ENCODE data around the gene KHDC4. TPM values are rescaled to one million over a fixed set of nuclear protein-coding genes. Genes with fewer than 3 reads are reported as not detected.

The KHDC4 gene
- polyA plus RNA-seq, 1 of the 3 experiments (the other 2 are of a cell fraction), result 43.1 TPM

- no peaks in the 10 kb centered on the region for H3K27me3 ChIP-seq (ENCODE audit: insufficient read depth)
- peak overlapping the region; percentile 98 for H3K9ac ChIP-seq
- peaks cover 22 to 25% of the 10 kb centered on the region in 2 experiments for H3K4me1 ChIP-seq (ENCODE audit: control insufficient read depth in 1 of 2, insufficient read depth in 2 of 2, low read depth in 1 of 2, low read length in 1 of 2)
- peak; percentile 20 for DNase-seq
- 78% methylated on average over 24 of the region's 24 CpGs for WGBS (ENCODE audit: low lambda C conversion rate)
- TF ChIP-seq CHD2 (IDR thresholded peaks at IDR 0.05; ENCODE audit: low read length, partially characterized antibody) (no peak), MEF2A (IDR thresholded peaks at IDR 0.05; ENCODE audit: borderline replicate concordance, low read depth) (no peak), TCF12 (IDR thresholded peaks at IDR 0.05) (no peak), POLR2AphosphoS5 (IDR thresholded peaks at IDR 0.05; ENCODE audit: low read depth, low read length) (no peak), YY1 (IDR thresholded peaks at IDR 0.05; ENCODE audit: low read depth) (no peak), USF1 (IDR thresholded peaks at IDR 0.05; ENCODE audit: borderline replicate concordance, low read depth) (no peak), SMC3 (IDR thresholded peaks at IDR 0.05; ENCODE audit: low read depth, low read length) (no peak), PBX3 (IDR thresholded peaks at IDR 0.05) (no peak), RCOR1 (IDR thresholded peaks at IDR 0.05; ENCODE audit: low read length) (no peak), MAX (IDR thresholded peaks at IDR 0.05; ENCODE audit: low read depth) (no peak), FOSL2 (IDR thresholded peaks at IDR 0.05; ENCODE audit: borderline replicate concordance, low read depth) (no peak)
- H4K20me1 ChIP-seq (ENCODE audit: insufficient read depth), result peaks cover 31% of the 10 kb centered on the region
- H3K4me2 ChIP-seq, result peak overlapping the region; percentile 97
- H3K9me2 ChIP-seq, result no peaks in the 10 kb centered on the region
- H3F3A ChIP-seq (replicated peaks; ENCODE audit: insufficient read depth), result peaks cover 27% of the 10 kb centered on the region
- H3K79me2 ChIP-seq (ENCODE audit: insufficient read depth), result peaks cover 47% of the 10 kb centered on the region
- CTCF ChIA-PET, result interaction anchor here (0.6 to 3.4 kb wide), 6 partner anchors 9 to 131 kb away, joined by 3 to 18 read pairs (median 6); partner anchors contain the start of genes ARHGEF2 and UBQLN4
- peak overlapping the region; percentile 95 for H2AFZ ChIP-seq (ENCODE audit: low read depth)
- no peaks in the 10 kb centered on the region for H3K9me3 ChIP-seq
- peaks cover 22 to 27% of the 10 kb centered on the region in 2 experiments for H3K36me3 ChIP-seq (replicated peaks in 1 of 2; ENCODE audit: control insufficient read depth in 1 of 2, insufficient read depth in 2 of 2, low read length in 1 of 2)
- peak overlapping the region; percentile 76 to 86 for H3K4me3 ChIP-seq (ENCODE audit: low read depth in 2 of 2, low read length in 1 of 2)
- POLR2A ChIA-PET, result interaction anchor here (1.1 to 2.2 kb wide), 11 partner anchors 14 to 91 kb away, joined by 3 to 14 read pairs (median 4); partner anchors contain the start of genes ARHGEF2 and SYT11
- peak overlapping the region; percentile 93 to 97 for H3K27ac ChIP-seq (ENCODE audit: low read depth in 2 of 2, low read length in 1 of 2)
These were observed 850 bp upstream of the KHDC4 start for GRCh38 chr1:155934936-155935590.

GRCh38 chr1:155933591-155934096 lies 569 bp downstream of the KHDC4 start:
- H3K4me1 ChIP-seq (ENCODE audit: control insufficient read depth in 1 of 2, insufficient read depth in 2 of 2, low read depth in 1 of 2, low read length in 1 of 2), result peaks cover 20 to 24% of the 10 kb centered on the region in 2 experiments
- H3K79me2 ChIP-seq (ENCODE audit: insufficient read depth), result peaks cover 61% of the 10 kb centered on the region
- ChIA-PET POLR2A (interaction anchor here (0.5 to 2.2 kb wide), 11 partner anchors 11 to 119 kb away, joined by 3 to 14 read pairs (median 4); partner anchors contain the start of genes ARHGEF2 and SYT11), CTCF (interaction anchor here (1.1 to 3.4 kb wide), 4 partner anchors 10 to 133 kb away, joined by 4 to 18 read pairs (median 10); no protein-coding TSS in a partner anchor)
- H4K20me1 ChIP-seq (ENCODE audit: insufficient read depth), result peaks cover 39% of the 10 kb centered on the region
- peak overlapping the region; percentile 76 to 86 for H3K4me3 ChIP-seq (ENCODE audit: low read depth in 2 of 2, low read length in 1 of 2)
- TF ChIP-seq GABPA (IDR thresholded peaks at IDR 0.05; ENCODE audit: low read depth) (no peak), MXI1 (IDR thresholded peaks at IDR 0.05; ENCODE audit: low read depth, low read length) (no peak), RXRA (IDR thresholded peaks at IDR 0.05; ENCODE audit: borderline replicate concordance, low read depth) (no peak), RAD21 (IDR thresholded peaks at IDR 0.05; ENCODE audit: low read length) (no peak), FOSL2 (IDR thresholded peaks at IDR 0.05; ENCODE audit: borderline replicate concordance, low read depth) (no peak), FOXJ3 (CRISPR knock-in tag; IDR thresholded peaks at IDR 0.05) (no peak), PBX3 (IDR thresholded peaks at IDR 0.05) (no peak), NFIC (IDR thresholded peaks at IDR 0.05; ENCODE audit: borderline replicate concordance) (no peak)
- H3K9me3 ChIP-seq, result no peaks in the 10 kb centered on the region
- no peaks in the 10 kb centered on the region for H3K9me2 ChIP-seq
- H3K27me3 ChIP-seq (ENCODE audit: insufficient read depth), result no peaks in the 10 kb centered on the region
- WGBS (ENCODE audit: low lambda C conversion rate), result 3% methylated on average over 10 of the region's 10 CpGs
- peaks cover 32 to 40% of the 10 kb centered on the region in 2 experiments for H3K36me3 ChIP-seq (replicated peaks in 1 of 2; ENCODE audit: control insufficient read depth in 1 of 2, insufficient read depth in 2 of 2, low read length in 1 of 2)
- H3K9ac ChIP-seq, result peak overlapping the region; percentile 98
- H3F3A ChIP-seq (replicated peaks; ENCODE audit: insufficient read depth), result peaks cover 26% of the 10 kb centered on the region
- H3K27ac ChIP-seq (ENCODE audit: low read depth in 2 of 2, low read length in 1 of 2), result peak overlapping the region; percentile 89 to 93
- H2AFZ ChIP-seq (ENCODE audit: low read depth), result no peak overlapping the region
- H3K4me2 ChIP-seq, result peak overlapping the region; percentile 97
- DNase-seq, result peak; percentile 42
